Neural progenitor cell (in vitro differentiated cells): ENCODE measurements around the gene RPS6KB2. TPM values are rescaled to one million over a fixed set of nuclear protein-coding genes. Genes with fewer than 3 reads are reported as not detected.
A peak's percentile ranks its signal among the peaks of the same experiment; 100 is the strongest.

Experiments
- DNase-seq: peaks from one replicate; pipeline ENCODE4 v3.0.0-alpha.2; 2016; ENCODE audit warnings: low spot score
- H2AFZ ChIP-seq: fragments of 200-600 bp; sonication (generic); replicated peaks from 2 replicates; pipeline ENCODE4 v1.6.1; 2016; ENCODE audit warnings: antibody characterized with exemption
- H3F3A ChIP-seq: fragments of 200-600 bp; sonication (generic); 2 replicates; pipeline ENCODE4 v1.6.1; 2016; ENCODE audit warnings: antibody characterized with exemption, low read depth
- H3K27ac ChIP-seq: fragments of 200-600 bp; sonication (generic); 2 replicates; pipeline ENCODE4 v1.5.1; 2016; ENCODE audit warnings: mild to moderate bottlenecking
- H3K27me3 ChIP-seq: fragments of 200-600 bp; sonication (generic); 2 replicates; pipeline ENCODE4 v1.6.1; 2016; ENCODE audit warnings: mild to moderate bottlenecking, moderate library complexity
- H3K36me3 ChIP-seq: fragments of 200-600 bp; sonication (generic); 2 replicates; pipeline ENCODE4 v1.5.1; 2016
- H3K4me1 ChIP-seq: fragments of 200-600 bp; sonication (generic); 2 replicates; pipeline ENCODE4 v1.6.1; 2016; ENCODE audit warnings: mixed run types
- H3K4me2 ChIP-seq: fragments of 200-600 bp; sonication (generic); 2 replicates; pipeline ENCODE4 v1.6.1; 2016
- H3K4me3 ChIP-seq: fragments of 200-600 bp; sonication (generic); 2 replicates; pipeline ENCODE4 v1.5.1; 2016
- H3K79me2 ChIP-seq: fragments of 200-600 bp; sonication (generic); 2 replicates; pipeline ENCODE4 v1.6.1; 2016; ENCODE audit warnings: low read depth
- H3K9ac ChIP-seq: fragments of 200-600 bp; sonication (generic); 2 replicates; pipeline ENCODE4 v1.6.1; 2016
- H3K9me3 ChIP-seq: fragments of 200-600 bp; sonication (generic); 2 replicates; pipeline ENCODE4 v1.5.1; 2016; ENCODE audit warnings: low read depth
- H4K20me1 ChIP-seq: fragments of 200-600 bp; sonication (generic); 2 replicates; pipeline ENCODE4 v1.6.1; 2016; ENCODE audit warnings: low read depth
- H3K27ac Mint-ChIP-seq: 3 replicates; pipeline ENCODE4 v1.8.0; 2021; ENCODE audit warnings: mixed read lengths
- H3K27me3 Mint-ChIP-seq: 2 replicates; pipeline ENCODE4 v1.8.0; 2022; ENCODE audit warnings: low read depth, mild to moderate bottlenecking, inconsistent platforms, moderate library complexity, mixed read lengths; ENCODE audit not compliant: insufficient read depth
- H3K36me3 Mint-ChIP-seq: 3 replicates; pipeline ENCODE4 v1.8.0; 2021; ENCODE audit warnings: mixed read lengths
- H3K4me1 Mint-ChIP-seq: 3 replicates; pipeline ENCODE4 v1.8.0; 2021; ENCODE audit warnings: mixed read lengths
- H3K4me3 Mint-ChIP-seq: 3 replicates; pipeline ENCODE4 v1.8.0; 2021; ENCODE audit warnings: mild to moderate bottlenecking, moderate library complexity, mixed read lengths
- H3K9me3 Mint-ChIP-seq: 3 replicates; pipeline ENCODE4 v1.8.0; 2020; ENCODE audit warnings: mixed read lengths
- CTCF ChIP-seq: fragments of 200-600 bp; sonication (generic); IDR thresholded peaks from 2 replicates; pipeline ENCODE4 v1.5.1; 2017; ENCODE audit warnings: antibody characterized with exemption, mild to moderate bottlenecking
- EZH2 ChIP-seq: fragments of 200-600 bp; sonication (generic); IDR thresholded peaks from 2 replicates; pipeline ENCODE4 v1.6.1; 2017; ENCODE audit warnings: antibody characterized with exemption, mild to moderate bottlenecking, moderate library complexity
- EZH2phosphoT487 ChIP-seq: fragments of 200-600 bp; sonication (generic); IDR thresholded peaks from 2 replicates; pipeline ENCODE4 v1.6.1; 2017; ENCODE audit warnings: antibody characterized with exemption
- small RNA-seq: library from RNA; depleted of rRNA; stranded (forward); fragments of <200 nt; gene quantifications from one replicate; pipeline ENCODE3, GENCODE V24; 2015
- total RNA-seq: library from RNA; depleted of rRNA; stranded (reverse); fragments of >200 nt; gene quantifications from 2 replicates; pipeline ENCODE4 v1.2.3, GENCODE V29; 2015; ENCODE audit warnings: low replicate concordance

RPS6KB2 gene
- total RNA-seq, 1 donor from 2014 or later, result 23.7 TPM

DNA sequence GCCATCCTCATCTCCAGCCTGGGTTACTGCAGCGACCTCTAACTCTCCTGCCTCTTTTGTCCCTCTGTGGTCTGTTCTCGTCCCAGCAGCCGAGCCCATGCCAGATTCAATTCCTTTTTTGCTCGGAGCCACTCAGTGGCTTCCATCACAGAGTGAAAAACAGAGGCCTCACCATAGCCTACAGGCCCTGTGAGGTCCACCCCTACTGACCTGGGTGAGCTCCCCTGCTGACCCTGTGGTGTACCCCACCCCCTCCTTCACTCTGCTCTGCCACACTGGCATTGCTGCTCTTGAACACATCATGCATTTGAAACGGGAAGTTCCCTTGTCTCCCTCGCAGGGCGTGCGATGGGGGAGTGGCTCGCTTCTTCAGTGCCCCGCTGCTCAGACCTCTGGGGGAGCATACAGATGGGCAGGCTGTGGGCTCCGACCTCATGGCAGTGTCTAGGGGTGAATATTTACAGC, 56.6 kb downstream of the RPS6KB2 start:
- H3K9me3 Mint-ChIP-seq, result no peaks in the 10 kb centered on the region
- DNase-seq, result no peak

More for the DNA sequence above, 56.6 kb downstream of the RPS6KB2 start:
- H3K9me3 ChIP-seq, result no peaks in the 10 kb centered on the region
- no peak overlapping the region for H3K4me2 ChIP-seq
- H2AFZ ChIP-seq, result no peak overlapping the region
- no peaks in the 10 kb centered on the region for H3K4me1 ChIP-seq
- peaks cover 11% of the 10 kb centered on the region for H3K79me2 ChIP-seq
- no peaks in the 10 kb centered on the region for H3F3A ChIP-seq
- H3K4me3 Mint-ChIP-seq, result peak overlapping the region; percentile 92
- H3K27ac ChIP-seq, result no peak overlapping the region
- TF ChIP-seq CTCF (no peak), EZH2 (no peak), EZH2phosphoT487 (no peak)
- H3K27me3 ChIP-seq, result peaks cover 11% of the 10 kb centered on the region
- peaks cover 41% of the 10 kb centered on the region for H3K4me1 Mint-ChIP-seq
- peaks cover 17% of the 10 kb centered on the region for H3K36me3 Mint-ChIP-seq
- H3K9ac ChIP-seq, result no peak overlapping the region
- H3K27ac Mint-ChIP-seq, result peak overlapping the region; percentile 59
- H3K27me3 Mint-ChIP-seq, result peaks cover 8% of the 10 kb centered on the region
- H4K20me1 ChIP-seq, result no peaks in the 10 kb centered on the region
- H3K36me3 ChIP-seq, result no peaks in the 10 kb centered on the region
- H3K4me3 ChIP-seq, result no peak overlapping the region

Small RNA genes lying within 50 kb of the gene (small RNA-seq; reads per million reads assigned to genes)
- not detected for gene RNU6-1238P

Other genes with a start within 250 kb of the RPS6KB2 start
- gene GRK2, start 162.0 kb upstream of the RPS6KB2 start, total RNA-seq, result 30.0 and 54.4 TPM in 2 replicates
- gene ANKRD13D, start 139.2 kb upstream of the RPS6KB2 start, total RNA-seq, result 21.0 and 29.2 TPM in 2 replicates
- gene SSH3, start 125.0 kb upstream of the RPS6KB2 start, total RNA-seq, result 1.4 and 7.1 TPM in 2 replicates
- gene POLD4, start 74.9 kb upstream of the RPS6KB2 start, total RNA-seq, result 1.1 and 17.8 TPM in 2 replicates
- 2.0 and 3.7 TPM in 2 replicates for gene CLCF1, start 54.9 kb upstream of the RPS6KB2 start, total RNA-seq
- gene RAD9A, start 36.5 kb upstream of the RPS6KB2 start, total RNA-seq, result 10.4 and 37.5 TPM in 2 replicates
- 102 and 189 TPM in 2 replicates for gene PPP1CA, start 26.6 kb upstream of the RPS6KB2 start, total RNA-seq
- 0.15 and 1.1 TPM in 2 replicates for gene TBC1D10C, start 24.4 kb upstream of the RPS6KB2 start, total RNA-seq
- gene CARNS1, start 12.8 kb upstream of the RPS6KB2 start, total RNA-seq, result 0.22 and 0.52 TPM in 2 replicates
- gene PTPRCAP, start 9.2 kb downstream of the RPS6KB2 start, total RNA-seq, result 1.1 TPM in 1 of 2 replicates, not detected in the other
- 25.5 and 68.4 TPM in 2 replicates for gene CORO1B, start 15.0 kb downstream of the RPS6KB2 start, total RNA-seq
- gene GPR152, start 24.2 kb downstream of the RPS6KB2 start, total RNA-seq, result not detected in 2 replicates
- not detected in 2 replicates for gene CABP4, start 26.9 kb downstream of the RPS6KB2 start, total RNA-seq
- 68.1 and 88.8 TPM in 2 replicates for gene TMEM134, start 40.8 kb downstream of the RPS6KB2 start, total RNA-seq
- 20.3 and 38.5 TPM in 2 replicates for gene AIP, start 54.5 kb downstream of the RPS6KB2 start, total RNA-seq
- gene PITPNM1, start 76.9 kb downstream of the RPS6KB2 start, total RNA-seq, result 7.7 and 32.8 TPM in 2 replicates
- gene CDK2AP2, start 79.7 kb downstream of the RPS6KB2 start, total RNA-seq, result 2.1 and 17.1 TPM in 2 replicates
- not detected in 2 replicates for gene CABP2, start 95.0 kb downstream of the RPS6KB2 start, total RNA-seq
- gene GSTP1, start 155.3 kb downstream of the RPS6KB2 start, total RNA-seq, result 436 and 1,035 TPM in 2 replicates
- 71.0 and 137 TPM in 2 replicates for gene NDUFV1, start 178.4 kb downstream of the RPS6KB2 start, total RNA-seq
- 1.6 and 4.1 TPM in 2 replicates for gene NUDT8, start 201.4 kb downstream of the RPS6KB2 start, total RNA-seq
- not detected in 2 replicates for gene TBX10, start 211.3 kb downstream of the RPS6KB2 start, total RNA-seq
- gene ACY3, start 222.2 kb downstream of the RPS6KB2 start, total RNA-seq, result not detected in 2 replicates
- not detected in 2 replicates for gene ALDH3B2, start 246.1 kb downstream of the RPS6KB2 start, total RNA-seq